Endothelial cell of umbilical vein (primary cell): ENCODE data around the gene CD2AP. TPM values are rescaled to one million over a fixed set of nuclear protein-coding genes. Genes with fewer than 3 reads are reported as not detected.

ENCODE experiments used
- BruUV-seq: library from RNA; stranded (reverse); fragments of 400-500 nt; replicated peaks from 2 replicates; lab custom pipeline; 2021; lab: Mats Ljungman, UMichigan
- CTCF ChIA-PET: fragments of 300-600, 350-600 bp; sonication (Branson Sonifier 250); formaldehyde crosslinking; loops from one replicate; lab custom pipeline; 2021; ENCODE audit warnings: antibody characterized with exemption, inconsistent platforms; lab: Charles Lee
- POLR2A ChIA-PET: fragments of 300-600, 350-600 bp; sonication (Branson Sonifier 250); formaldehyde crosslinking; loops from one replicate; lab custom pipeline; 2021; ENCODE audit warnings: antibody characterized with exemption, inconsistent platforms; lab: Charles Lee
- DNase-seq: peaks from one replicate; pipeline ENCODE4 v3.0.0-alpha.2; 2011; ENCODE audit warnings: low read depth, low spot score
- FAIRE-seq: peaks from 2 replicates; lab custom pipeline; 2011; peaks lifted over from hg19 to GRCh38; lab: Jason Lieb, UNC
- H2AFZ ChIP-seq: 2 replicates; pipeline ENCODE4 v1.6.0; 2012; ENCODE audit warnings: low read depth, low read length, control low read depth, inconsistent platforms
- H3K27ac ChIP-seq: 2 replicates; pipeline ENCODE4 v1.5.1; 2011; ENCODE audit warnings: low read depth, mild to moderate bottlenecking, control low read depth, low read length, moderate library complexity; ENCODE audit not compliant: insufficient read depth
- H3K27me3 ChIP-seq, 2 experiments: 2 replicates each; pipeline versions ENCODE4 v1.6.0 to v1.6.1; 2011; ENCODE audit warnings: low read length in 2 of 2, mixed read lengths in 1 of 2; ENCODE audit not compliant: control insufficient read depth in 2 of 2, insufficient read depth in 2 of 2
- H3K36me3 ChIP-seq, 2 experiments: 2 replicates in 1 of 2; 3 replicates in 1 of 2; pipeline ENCODE4 v1.5.1; 2011; ENCODE audit warnings: low read length in 2 of 2, mild to moderate bottlenecking in 1 of 2, moderate library complexity in 1 of 2; ENCODE audit not compliant: control insufficient read depth in 2 of 2, insufficient read depth in 2 of 2; ENCODE audit errors: extremely low read depth in 1 of 2
- H3K4me1 ChIP-seq: 3 replicates; pipeline ENCODE4 v1.5.1; 2011; ENCODE audit warnings: mild to moderate bottlenecking, low read length; ENCODE audit not compliant: control insufficient read depth, insufficient read depth; ENCODE audit errors: extremely low read depth
- H3K4me2 ChIP-seq: 2 replicates; pipeline ENCODE4 v1.6.1; 2011; ENCODE audit warnings: low read length, control low read depth, mixed read lengths; ENCODE audit not compliant: insufficient read depth
- H3K4me3 ChIP-seq, 3 experiments: fragments of 200-600 bp in 1 of 3; sonication (generic), shearing (Covaris generic) in 1 of 3; replicated peaks in 1 of 3; 2 replicates each; pipeline ENCODE4 v1.5.1; 2011 to 2016; ENCODE audit warnings: control low read depth in 3 of 3, low read length in 3 of 3, mild to moderate bottlenecking in 2 of 3, inconsistent platforms in 1 of 3, low read depth in 1 of 3, moderate library complexity in 1 of 3; ENCODE audit not compliant: insufficient read depth in 1 of 3
- H3K79me2 ChIP-seq: 2 replicates; pipeline ENCODE4 v1.6.0; 2012; ENCODE audit warnings: low read length, inconsistent platforms; ENCODE audit not compliant: control insufficient read depth, insufficient read depth
- H3K9ac ChIP-seq: replicated peaks from 2 replicates; pipeline ENCODE3; 2011; ENCODE audit warnings: low read length, control low read depth; ENCODE audit not compliant: insufficient read depth; ENCODE audit errors: extremely low read depth
- H3K9me1 ChIP-seq: replicated peaks from 3 replicates; pipeline ENCODE4 v1.6.0; 2011; ENCODE audit warnings: mild to moderate bottlenecking, low read length; ENCODE audit not compliant: control insufficient read depth, insufficient read depth; ENCODE audit errors: extremely low read depth
- H3K9me3 ChIP-seq: replicated peaks from 2 replicates; pipeline ENCODE4 v1.5.1; 2012; ENCODE audit warnings: low read length, inconsistent platforms; ENCODE audit not compliant: control insufficient read depth, insufficient read depth
- H4K20me1 ChIP-seq: replicated peaks from 2 replicates; pipeline ENCODE3; 2011; ENCODE audit warnings: mild to moderate bottlenecking, low read length; ENCODE audit not compliant: control insufficient read depth, insufficient read depth; ENCODE audit errors: extremely low read depth
- CTCF ChIP-seq, 2 donors: IDR thresholded peaks; 1 replicate in 1 of 2; 2 replicates in 1 of 2; pipeline ENCODE4 v1.5.1; 2011; ENCODE audit warnings: low read length in 2 of 2, mild to moderate bottlenecking in 2 of 2, moderate library complexity in 2 of 2, control low read depth in 1 of 2, inconsistent platforms in 1 of 2, low read depth in 1 of 2; ENCODE audit not compliant: insufficient read depth in 1 of 2; ENCODE audit errors: extremely low read depth in 1 of 2
- EZH2 ChIP-seq: IDR thresholded peaks from 2 replicates; pipeline ENCODE4 v1.6.1; 2012; ENCODE audit warnings: borderline replicate concordance, low read depth, mild to moderate bottlenecking, moderate library complexity, low read length, inconsistent platforms; ENCODE audit not compliant: severe bottlenecking
- FOS ChIP-seq: IDR thresholded peaks from 2 replicates; pipeline ENCODE4 v1.6.1; 2011; ENCODE audit warnings: mild to moderate bottlenecking, low read length, moderate library complexity, borderline replicate concordance; ENCODE audit not compliant: insufficient read depth
- GATA2 ChIP-seq: IDR thresholded peaks from 2 replicates; pipeline ENCODE4 v1.7.0; 2011; ENCODE audit warnings: low read depth, mild to moderate bottlenecking, moderate library complexity, mixed read lengths, low read length; ENCODE audit not compliant: insufficient read length, insufficient read depth
- JUN ChIP-seq: IDR thresholded peaks from 2 replicates; pipeline ENCODE4 v1.6.1; 2011; ENCODE audit warnings: borderline replicate concordance, low read depth; ENCODE audit not compliant: insufficient read length, insufficient read depth
- MAX ChIP-seq: IDR thresholded peaks from 2 replicates; pipeline ENCODE4 v1.6.1; 2011; ENCODE audit not compliant: insufficient read depth, insufficient read length
- MYC ChIP-seq: IDR thresholded peaks from one replicate; pipeline ENCODE4 v1.6.1; 2011; ENCODE audit warnings: mild to moderate bottlenecking, low read depth, low read length
- POLR2A ChIP-seq: IDR thresholded peaks from 2 replicates; pipeline ENCODE4 v1.6.1; 2012; ENCODE audit warnings: low read depth, mild to moderate bottlenecking, control low read depth, low read length
- dilution Hi-C: fragments of 300-500 bp; cut with MboI; formaldehyde crosslinking; loops from one replicate; pipeline ENCODE4 v1.15.0; 2019; ENCODE audit warnings: low sequenced_read_pairs; ENCODE audit not compliant: extremely low pct_ligation_motif_present
- intact Hi-C: fragments of 100-400 bp; cut with micrococcal nuclease; formaldehyde crosslinking; loops from one replicate; pipeline ENCODE4 v1.10.0; 2022
- polyA plus RNA-seq, 4 experiments: library from polyadenylated mRNA; depleted of rRNA in 3 of 4; stranded (reverse) in 3 of 4; unstranded in 1 of 4; fragments of >200 nt; gene quantifications; 2 replicates each; pipeline versions ENCODE4 v1.2.1 to v1.2.3, GENCODE V29; 2011 to 2012; ENCODE audit warnings: missing spikeins in 1 of 4
- total RNA-seq: library from RNA; stranded (reverse); gene quantifications from 2 replicates; pipeline ENCODE4 v1.2.3, GENCODE V29; 2021

Gene CD2AP
- total and polyA plus RNA-seq, 2 donors (not counting 3 experiments of a cell fraction or from before 2014, with no cell fraction given), result 4.2 to 39.8 TPM

DNA sequence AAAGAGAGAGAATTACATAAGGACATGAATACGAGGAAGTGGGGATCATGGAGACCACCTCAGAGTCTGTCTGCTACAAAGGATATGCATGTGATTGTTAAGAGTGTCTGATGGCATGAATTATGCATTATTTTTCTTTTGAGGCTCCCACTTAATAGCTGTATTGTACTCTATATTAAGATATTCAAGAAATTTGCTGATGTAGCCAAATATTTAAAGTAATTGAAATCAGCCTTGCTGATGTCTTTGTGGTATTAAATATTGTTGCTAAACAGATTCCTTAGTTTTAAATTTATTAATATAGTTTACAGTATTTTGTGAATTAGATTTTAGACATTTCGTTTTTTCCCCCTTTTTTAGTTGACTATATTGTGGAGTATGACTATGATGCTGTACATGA, 25.3 kb downstream of the CD2AP start:
- TF ChIP-seq MAX, result no peak
- TF ChIP-seq GATA2, result no peak
- TF ChIP-seq FOS, result no peak
- TF ChIP-seq POLR2A, result no peak
- no peak for TF ChIP-seq MYC
- no peak for TF ChIP-seq JUN
- TF ChIP-seq CTCF (IDR thresholded peaks at IDR 0.05; ENCODE audit: extremely low read depth in 1 of 2, insufficient read depth in 1 of 2, low read depth in 1 of 2, low read length in 2 of 2), result no peak
- no peak for TF ChIP-seq EZH2
- Histone ChIP-seq H3K27ac (no peak overlapping the region), H3K4me1 (no peaks in the 10 kb centered on the region), H3K9me1 (no peaks in the 10 kb centered on the region), H3K27me3 (no peaks in the 10 kb centered on the region), H4K20me1 (peaks cover 8% of the 10 kb centered on the region), H3K79me2 (peaks cover 56% of the 10 kb centered on the region), H2AFZ (no peak overlapping the region), H3K9me3 (no peaks in the 10 kb centered on the region), H3K9ac (no peak overlapping the region), H3K4me2 (no peak overlapping the region), H3K4me3 (no peak overlapping the region), H3K36me3 (no peaks in the 10 kb centered on the region)
- CTCF ChIA-PET, result no interaction called here
- FAIRE-seq (no peak), DNase-seq (no peak)
- BruUV-seq, result no TSS peak
- POLR2A ChIA-PET, result no interaction called here
- intact Hi-C loops (no loop called here), dilution Hi-C loops (no loop called here)
